Thyroid gland (tissue), 4 donors: ENCODE results near the gene ZNF823. TPM values are rescaled to one million over a fixed set of nuclear protein-coding genes. Genes with fewer than 3 reads are reported as not detected.

Source experiments
- DNase-seq, 2 donors: peaks; one replicate each; pipeline ENCODE4 v3.0.0-alpha.2; 2019
- H3K27ac ChIP-seq, 3 donors: fragments of 200-600 bp; sonication (generic); 1 replicate in 2 of 3; 2 replicates in 1 of 3; pipeline ENCODE4 v1.5.1; 2016 to 2019; ENCODE audit warnings: mild to moderate bottlenecking in 1 of 3, moderate library complexity in 1 of 3
- H3K27me3 ChIP-seq: fragments of 200-600 bp; sonication (generic); one replicate; pipeline ENCODE4 v1.5.1; 2019
- H3K36me3 ChIP-seq, 2 donors: fragments of 200-600 bp; sonication (generic); one replicate each; pipeline ENCODE4 v1.5.1; 2016 to 2019
- H3K4me1 ChIP-seq, 2 donors: fragments of 200-600 bp; sonication (generic); one replicate each; pipeline ENCODE4 v1.5.1; 2017 to 2019
- H3K4me3 ChIP-seq, 3 donors: fragments of 200-600 bp; sonication (generic); replicated peaks in 1 of 3; 1 replicate in 2 of 3; 2 replicates in 1 of 3; pipeline ENCODE4 v1.5.1; 2016; ENCODE audit warnings: mild to moderate bottlenecking in 1 of 3
- H3K9me3 ChIP-seq: fragments of 200-600 bp; sonication (generic); one replicate; pipeline ENCODE4 v1.5.1; 2017
- CTCF ChIP-seq, 6 experiments: fragments of 200-600 bp in 3 of 6; fragments of 450-650 bp in 3 of 6; sonication (generic) in 3 of 6; IDR thresholded peaks; one replicate each; pipeline ENCODE4 v1.5.1; 2016 to 2019; ENCODE audit warnings: antibody characterized with exemption in 6 of 6, mild to moderate bottlenecking in 2 of 6, inconsistent platforms in 1 of 6, moderate library complexity in 1 of 6
- POLR2A ChIP-seq, 2 donors: fragments of 450-650 bp; IDR thresholded peaks; one replicate each; pipeline ENCODE4 v1.6.1; 2017; ENCODE audit warnings: antibody characterized with exemption in 2 of 2, mild to moderate bottlenecking in 2 of 2, moderate library complexity in 1 of 2
- WGBS, 2 donors: methylation state at CpG; one replicate each; pipeline ENCODE4 v1.1.5; 2017; 5-methylcytosine and 5-hydroxymethylcytosine counted together
- intact Hi-C: fragments of 100-400 bp; cut with DNase I; formaldehyde crosslinking; loops from one replicate; pipeline ENCODE4 v1.15.1; 2023
- total RNA-seq, 4 donors: library from RNA; depleted of rRNA; stranded (reverse); fragments of >200 nt; gene quantifications; one replicate each; pipeline ENCODE4 v1.2.3, GENCODE V29; 2016

The ZNF823 gene
- total RNA-seq, 4 donors from 2014 or later = 7.4 to 11.7 (median 9.1) TPM

GRCh38 chr19:11693505-11694499, 44.9 kb downstream of the ZNF823 start:
- WGBS, 2 donors = 26 to 28% methylated on average over 16 of the region's 16 CpGs

GRCh38 chr19:11692127-11692790, 46.5 kb downstream of the ZNF823 start:
- Histone ChIP-seq H3K36me3 (no peaks in the 10 kb centered on the region), H3K27ac (no peak overlapping the region), H3K27me3 (no peaks in the 10 kb centered on the region), H3K4me3 (no peak overlapping the region), H3K9me3 (no peaks in the 10 kb centered on the region), H3K4me1 (peaks cover 3 to 9% of the 10 kb centered on the region in 2 donors)
- no peak for TF ChIP-seq CTCF (IDR thresholded peaks at IDR 0.05)
- TF ChIP-seq POLR2A (IDR thresholded peaks at IDR 0.05) = no peak
- intact Hi-C loops = no loop called here
- 68 to 76% methylated on average over 11 of the region's 11 CpGs for WGBS, 2 donors
- DNase-seq = no peak

More at GRCh38 chr19:11693505-11694499, 44.9 kb downstream of the ZNF823 start:
- H3K9me3 ChIP-seq = no peaks in the 10 kb centered on the region
- peak overlapping the region; percentile 43 to 63 (median 52) for H3K4me3 ChIP-seq
- peak in 1 of 2 donors; percentile 5 for DNase-seq
- H3K27me3 ChIP-seq = no peaks in the 10 kb centered on the region
- no peak overlapping the region for H3K27ac ChIP-seq
- H3K4me1 ChIP-seq = peaks cover 3 to 9% of the 10 kb centered on the region in 2 donors
- intact Hi-C loops = no loop called here
- H3K36me3 ChIP-seq = no peaks in the 10 kb centered on the region
- TF ChIP-seq CTCF (IDR thresholded peaks at IDR 0.05) = no peak
- TF ChIP-seq POLR2A (IDR thresholded peaks at IDR 0.05) = no peak

GRCh38 chr19:11685676-11686650, 52.8 kb downstream of the ZNF823 start:
- intact Hi-C loops = loop anchor here (10.0 kb wide), 1 partner anchor 109 kb away; the partner anchor contains the start of gene ZNF491
- no peaks in the 10 kb centered on the region for H3K4me1 ChIP-seq
- DNase-seq = no peak
- no peaks in the 10 kb centered on the region for H3K36me3 ChIP-seq
- no peak for TF ChIP-seq POLR2A (IDR thresholded peaks at IDR 0.05)
- TF ChIP-seq CTCF (IDR thresholded peaks at IDR 0.05) = no peak
- H3K27me3 ChIP-seq = no peaks in the 10 kb centered on the region
- H3K4me3 ChIP-seq = no peak overlapping the region
- no peaks in the 10 kb centered on the region for H3K9me3 ChIP-seq
- WGBS, 2 donors = 89 to 90% methylated on average over 4 of the region's 4 CpGs
- H3K27ac ChIP-seq = no peak overlapping the region

- Histone ChIP-seq H3K9me3 (no peaks in the 10 kb centered on the region), H3K4me3 (no peak overlapping the region), H3K27me3 (no peaks in the 10 kb centered on the region), H3K27ac (no peak overlapping the region), H3K4me1 (no peaks in the 10 kb centered on the region), H3K36me3 (no peaks in the 10 kb centered on the region)
- intact Hi-C loops = loop anchor here (10.0 kb wide), 1 partner anchor 110 kb away; the partner anchor contains the start of gene ZNF491
- no peak for DNase-seq
- WGBS, 2 donors = 94 to 98% methylated on average over 3 of the region's 3 CpGs
- TF ChIP-seq POLR2A (IDR thresholded peaks at IDR 0.05) = no peak
- no peak for TF ChIP-seq CTCF (IDR thresholded peaks at IDR 0.05)
Measured at GRCh38 chr19:11684987-11685675, 53.6 kb downstream of the ZNF823 start.
